Subcutaneous abdominal adipose tissue (tissue), 5 donors: ENCODE measurements around the gene EPHA8.

ENCODE experiments used
- H3K27ac ChIP-seq: one replicate; pipeline ENCODE4 v1.7.0; 2013; ENCODE audit warnings: low read depth, mild to moderate bottlenecking, inconsistent platforms, low read length, moderate library complexity
- H3K27me3 ChIP-seq, 5 donors: one replicate each; pipeline ENCODE4 v1.7.0; 2013; ENCODE audit warnings: low read length in 5 of 5, inconsistent platforms in 1 of 5; ENCODE audit not compliant: control insufficient read depth in 5 of 5, insufficient read depth in 4 of 5
- H3K36me3 ChIP-seq, 5 donors: one replicate each; pipeline ENCODE4 v1.7.0; 2013; ENCODE audit warnings: low read length in 5 of 5; ENCODE audit not compliant: control insufficient read depth in 5 of 5, insufficient read depth in 5 of 5
- H3K4me1 ChIP-seq, 5 donors: one replicate each; pipeline ENCODE4 v1.7.0; 2013; ENCODE audit warnings: low read length in 5 of 5, mild to moderate bottlenecking in 3 of 5, moderate library complexity in 1 of 5; ENCODE audit not compliant: control insufficient read depth in 5 of 5, insufficient read depth in 5 of 5
- H3K4me3 ChIP-seq, 5 donors: one replicate each; pipeline ENCODE4 v1.7.0; 2013; ENCODE audit warnings: low read length in 5 of 5, low read depth in 1 of 5
- H3K9ac ChIP-seq, 5 donors: one replicate each; pipeline ENCODE4 v1.7.0; 2013; ENCODE audit warnings: low read length in 5 of 5, mild to moderate bottlenecking in 4 of 5, moderate library complexity in 3 of 5
- H3K9me3 ChIP-seq, 5 donors: one replicate each; pipeline ENCODE4 v1.7.0; 2013; ENCODE audit warnings: low read length in 5 of 5; ENCODE audit not compliant: control insufficient read depth in 5 of 5
- donor health status: healthy.
- donor health status: healthy.
- donor health status: healthy.
- donor health status: healthy.
- donor health status: healthy.

The EPHA8 gene

DNA sequence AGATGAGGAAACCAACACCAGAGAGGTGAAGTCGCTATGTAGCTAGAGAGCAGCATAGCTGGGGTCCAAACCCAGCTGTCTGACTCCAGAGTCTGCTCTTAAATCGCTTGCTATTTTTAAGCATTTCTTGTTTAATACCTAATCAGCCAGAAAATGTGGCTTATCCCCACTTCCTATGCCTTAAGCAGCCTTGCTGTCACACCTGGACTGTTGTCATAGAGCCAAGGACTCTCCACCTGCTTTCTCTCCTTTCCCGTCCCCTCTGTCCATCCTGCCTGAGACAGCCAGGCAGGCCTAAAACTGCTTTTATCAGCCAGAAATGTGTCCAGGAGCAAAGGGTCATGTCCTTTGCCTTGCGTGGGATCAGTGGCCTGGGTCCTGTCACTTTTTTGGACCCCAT is 28.3 kb upstream of the EPHA8 start:
- Histone ChIP-seq H3K9me3 (no peaks in the 10 kb centered on the region), H3K9ac (no peak overlapping the region), H3K4me1 (peaks cover 1 to 14% (median 9%) of the 10 kb centered on the region in 5 donors), H3K27ac (no peak overlapping the region), H3K36me3 (peaks cover 0 to 17% (median 11%) of the 10 kb centered on the region in 5 donors), H3K27me3 (no peaks in the 10 kb centered on the region), H3K4me3 (no peak overlapping the region)

DNA sequence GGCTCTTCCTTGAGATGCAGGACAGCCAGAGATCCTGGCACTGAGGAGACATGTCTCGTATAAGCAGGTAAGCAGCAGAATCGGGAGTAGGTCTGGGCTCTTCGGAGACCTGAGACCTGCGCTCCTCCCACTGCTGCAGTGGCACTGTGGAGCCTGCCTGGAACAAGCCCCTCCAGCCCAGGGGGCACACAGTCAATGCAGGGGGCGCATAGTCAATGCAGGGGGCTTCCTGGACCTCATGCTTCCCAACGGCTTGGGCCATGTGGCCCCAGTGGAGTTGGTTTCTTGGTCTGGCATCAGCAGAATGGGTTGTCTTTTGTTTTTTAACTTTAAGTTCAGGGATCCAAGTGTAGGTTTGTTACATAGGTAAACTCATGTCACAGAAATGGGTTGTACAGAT is 27.9 kb upstream of the EPHA8 start:
- peaks cover 0 to 10% (median 8%) of the 10 kb centered on the region in 5 donors for H3K4me1 ChIP-seq
- H3K9me3 ChIP-seq, result no peaks in the 10 kb centered on the region
- H3K4me3 ChIP-seq, result no peak overlapping the region
- H3K36me3 ChIP-seq, result peaks cover 0 to 17% (median 11%) of the 10 kb centered on the region in 5 donors
- H3K9ac ChIP-seq, result no peak overlapping the region
- no peaks in the 10 kb centered on the region for H3K27me3 ChIP-seq
- H3K27ac ChIP-seq, result no peak overlapping the region

GRCh38 chr1:22536506-22536905 is 26.8 kb upstream of the EPHA8 start:
- peaks cover 0 to 6% (median 0%) of the 10 kb centered on the region in 5 donors for H3K4me1 ChIP-seq
- no peaks in the 10 kb centered on the region for H3K9me3 ChIP-seq
- no peaks in the 10 kb centered on the region for H3K27me3 ChIP-seq
- H3K27ac ChIP-seq, result no peak overlapping the region
- H3K4me3 ChIP-seq, result no peak overlapping the region
- no peak overlapping the region for H3K9ac ChIP-seq
- peaks cover 0 to 17% (median 11%) of the 10 kb centered on the region in 5 donors for H3K36me3 ChIP-seq

GRCh38 chr1:22537441-22538139 is 25.7 kb upstream of the EPHA8 start:
- H3K9ac ChIP-seq, result no peak overlapping the region
- no peak overlapping the region for H3K4me3 ChIP-seq
- H3K27me3 ChIP-seq, result no peaks in the 10 kb centered on the region

GRCh38 chr1:22539510-22540118 is 23.7 kb upstream of the EPHA8 start:
- Histone ChIP-seq H3K27ac (no peak overlapping the region), H3K9me3 (no peaks in the 10 kb centered on the region), H3K27me3 (peaks cover 0 to 12% (median 11%) of the 10 kb centered on the region in 5 donors), H3K36me3 (peaks cover 0 to 5% (median 0%) of the 10 kb centered on the region in 5 donors), H3K4me3 (no peak overlapping the region), H3K9ac (no peak overlapping the region), H3K4me1 (peaks cover 0 to 6% (median 0%) of the 10 kb centered on the region in 5 donors)

More at GRCh38 chr1:22537441-22538139, 25.7 kb upstream of the EPHA8 start:
- H3K36me3 ChIP-seq, result peaks cover 0 to 13% (median 9%) of the 10 kb centered on the region in 5 donors
- H3K27ac ChIP-seq, result no peak overlapping the region
- peaks cover 0 to 6% (median 0%) of the 10 kb centered on the region in 5 donors for H3K4me1 ChIP-seq
- no peaks in the 10 kb centered on the region for H3K9me3 ChIP-seq

GRCh38 chr1:22540337-22540736 is 23.0 kb upstream of the EPHA8 start:
- Histone ChIP-seq H3K27me3 (peaks cover 4 to 16% (median 15%) of the 10 kb centered on the region in 5 donors), H3K4me1 (peaks cover 0 to 6% (median 0%) of the 10 kb centered on the region in 5 donors), H3K4me3 (no peak overlapping the region), H3K36me3 (peaks cover 0 to 4% (median 0%) of the 10 kb centered on the region in 5 donors), H3K27ac (no peak overlapping the region), H3K9me3 (no peaks in the 10 kb centered on the region), H3K9ac (no peak overlapping the region)

- no peak overlapping the region for H3K9ac ChIP-seq
- no peak overlapping the region for H3K4me3 ChIP-seq
- H3K9me3 ChIP-seq, result no peaks in the 10 kb centered on the region
- H3K27ac ChIP-seq, result no peak overlapping the region
- no peaks in the 10 kb centered on the region for H3K4me1 ChIP-seq
- H3K27me3 ChIP-seq, result peaks cover 13 to 28% (median 26%) of the 10 kb centered on the region in 5 donors
- H3K36me3 ChIP-seq, result no peaks in the 10 kb centered on the region
Observed at GRCh38 chr1:22542886-22543285, 20.4 kb upstream of the EPHA8 start.

- H3K27me3 ChIP-seq, result peaks cover 19 to 35% (median 32%) of the 10 kb centered on the region in 5 donors
- no peak overlapping the region for H3K4me3 ChIP-seq
- no peaks in the 10 kb centered on the region for H3K4me1 ChIP-seq
- H3K9ac ChIP-seq, result no peak overlapping the region
- no peaks in the 10 kb centered on the region for H3K9me3 ChIP-seq
- no peaks in the 10 kb centered on the region for H3K36me3 ChIP-seq
- H3K27ac ChIP-seq, result no peak overlapping the region
Observed at GRCh38 chr1:22543679-22544078, 19.6 kb upstream of the EPHA8 start.

- Histone ChIP-seq H3K36me3 (no peaks in the 10 kb centered on the region), H3K27me3 (peaks cover 21 to 39% (median 35%) of the 10 kb centered on the region in 5 donors), H3K4me3 (no peak overlapping the region), H3K9ac (no peak overlapping the region), H3K9me3 (no peaks in the 10 kb centered on the region), H3K27ac (no peak overlapping the region), H3K4me1 (no peaks in the 10 kb centered on the region)
Observed at GRCh38 chr1:22544606-22545005, 18.7 kb upstream of the EPHA8 start.

GRCh38 chr1:22545141-22545540 is 18.1 kb upstream of the EPHA8 start:
- Histone ChIP-seq H3K4me1 (no peaks in the 10 kb centered on the region), H3K27me3 (peaks cover 21 to 44% (median 35%) of the 10 kb centered on the region in 5 donors)

More at GRCh38 chr1:22545141-22545540, 18.1 kb upstream of the EPHA8 start:
- Histone ChIP-seq H3K27ac (no peak overlapping the region), H3K9ac (no peak overlapping the region), H3K36me3 (no peaks in the 10 kb centered on the region), H3K9me3 (no peaks in the 10 kb centered on the region), H3K4me3 (no peak overlapping the region)
